Activated gamma-delta T cell treated with Interleukin-2 at 50 U/mL for 16 hours (primary cell): ENCODE data around the gene TMEM117.
"Not testable (repeated sequence)": the region's sequence is repeated elsewhere in the genome, so short reads cannot be mapped to it uniquely, and the experiment has no call there.

ENCODE experiments used
- DNase-seq: peaks from one replicate; pipeline ENCODE4 v3.0.0-alpha.2; 2020

Gene TMEM117

GRCh38 chr12:43968736-43969135 is 132.9 kb downstream of the TMEM117 start:
- DNase-seq, result no peak

- DNase-seq, result no peak
Observed at GRCh38 chr12:43969882-43970281, 134.0 kb downstream of the TMEM117 start.

- no peak for DNase-seq
Observed at GRCh38 chr12:43973385-43973784, 137.5 kb downstream of the TMEM117 start.

GRCh38 chr12:43973993-43974392 is 138.1 kb downstream of the TMEM117 start:
- DNase-seq, result no peak

GRCh38 chr12:43976027-43976426 is 140.1 kb downstream of the TMEM117 start:
- no peak for DNase-seq

- DNase-seq, result no peak
Observed at GRCh38 chr12:43978556-43978955, 142.7 kb downstream of the TMEM117 start.

- DNase-seq, result no peak
Observed at GRCh38 chr12:43979450-43979849, 143.6 kb downstream of the TMEM117 start.

GRCh38 chr12:43980627-43981191 is 144.8 kb downstream of the TMEM117 start:
- no peak for DNase-seq

GRCh38 chr12:43981726-43982125 is 145.8 kb downstream of the TMEM117 start:
- DNase-seq, result no peak

- no peak for DNase-seq
Observed at GRCh38 chr12:43982544-43982943, 146.7 kb downstream of the TMEM117 start.

- no peak for DNase-seq
Observed at GRCh38 chr12:43988838-43989560, 153.1 kb downstream of the TMEM117 start.

GRCh38 chr12:43992856-43993255 is 157.0 kb downstream of the TMEM117 start:
- DNase-seq, result no peak

- DNase-seq, result no peak
Observed at GRCh38 chr12:44000309-44000952, 164.6 kb downstream of the TMEM117 start.

GRCh38 chr12:44002607-44003006 is 166.7 kb downstream of the TMEM117 start:
- no peak for DNase-seq

GRCh38 chr12:44003721-44004120 is 167.8 kb downstream of the TMEM117 start:
- no peak for DNase-seq

GRCh38 chr12:44015333-44015941 is 179.6 kb downstream of the TMEM117 start:
- no peak for DNase-seq

- DNase-seq, result no peak
Observed at GRCh38 chr12:44017216-44017615, 181.3 kb downstream of the TMEM117 start.

GRCh38 chr12:44019118-44019517 is 183.2 kb downstream of the TMEM117 start:
- DNase-seq, result no peak

GRCh38 chr12:44020555-44020954 is 184.7 kb downstream of the TMEM117 start:
- no peak for DNase-seq

- DNase-seq, result no peak
Observed at GRCh38 chr12:44021471-44021971, 185.6 kb downstream of the TMEM117 start.

GRCh38 chr12:44025499-44025898 is 189.6 kb downstream of the TMEM117 start:
- no peak for DNase-seq

GRCh38 chr12:44026046-44026445 is 190.2 kb downstream of the TMEM117 start:
- no peak for DNase-seq

GRCh38 chr12:44026926-44027325 is 191.0 kb downstream of the TMEM117 start:
- DNase-seq, result not testable (repeated sequence)

- DNase-seq, result no peak
Observed at GRCh38 chr12:44029194-44029593, 193.3 kb downstream of the TMEM117 start.
